H1 (cell line): Measurements from ENCODE around the gene SARNP. TPM values are rescaled to one million over a fixed set of nuclear protein-coding genes. Genes with fewer than 3 reads are reported as not detected.

Experiments
- BCL11A ChIP-seq, 2 experiments: IDR thresholded peaks; one replicate each; pipeline ENCODE4 v1.6.1; 2011; ENCODE audit warnings: low read depth in 2 of 2, low read length in 2 of 2, mild to moderate bottlenecking in 2 of 2
- MAFK ChIP-seq: IDR thresholded peaks from 2 replicates; pipeline ENCODE4 v1.6.1; 2012; ENCODE audit warnings: low read depth, mild to moderate bottlenecking, improper control_type of control experiment, low read length
- RAD21 ChIP-seq, 2 experiments: IDR thresholded peaks in 1 of 2; conservative IDR thresholded peaks in 1 of 2; 2 replicates each; pipeline ENCODE4 v1.6.1; 2011; ENCODE audit warnings: low read depth in 2 of 2, low read length in 2 of 2, improper control_type of control experiment in 1 of 2, inconsistent platforms in 1 of 2, mild to moderate bottlenecking in 1 of 2, moderate library complexity in 1 of 2
- SRF ChIP-seq: IDR thresholded peaks from 2 replicates; pipeline ENCODE4 v1.6.1; 2011; ENCODE audit warnings: mild to moderate bottlenecking, low read depth, low read length, moderate library complexity
- TCF12 ChIP-seq: IDR thresholded peaks from 2 replicates; pipeline ENCODE4 v1.6.1; 2011; ENCODE audit warnings: low read depth, mild to moderate bottlenecking, low read length
- polyA plus RNA-seq, 7 experiments: library from polyadenylated mRNA; depleted of rRNA in 3 of 7; stranded (reverse) in 5 of 7; unstranded in 2 of 7; fragments of >200 nt in 5 of 7; fragments of 200-250 nt in 2 of 7; gene quantifications; 1 replicate in 5 of 7; 2 replicates in 1 of 7; 4 replicates in 1 of 7; pipeline versions ENCODE4 v1.2.1 to v1.2.3, GENCODE V29; 2011 to 2013; ENCODE audit warnings: missing spikeins in 2 of 7, mixed read lengths in 2 of 7
- total RNA-seq: library from RNA; stranded (reverse); fragmentation: NEBNext Ultra II Directional; extraction: Animal tissue kit (Norgen Biotek cat#: 25700); gene quantifications from 2 replicates; pipeline ENCODE4 v1.2.1, GENCODE V29; 2021

The SARNP gene
- total and polyA plus RNA-seq, 2 of the 8 experiments (the other 6 are each of a cell fraction or from before 2014, with no cell fraction given) = 114 to 226 TPM

DNA sequence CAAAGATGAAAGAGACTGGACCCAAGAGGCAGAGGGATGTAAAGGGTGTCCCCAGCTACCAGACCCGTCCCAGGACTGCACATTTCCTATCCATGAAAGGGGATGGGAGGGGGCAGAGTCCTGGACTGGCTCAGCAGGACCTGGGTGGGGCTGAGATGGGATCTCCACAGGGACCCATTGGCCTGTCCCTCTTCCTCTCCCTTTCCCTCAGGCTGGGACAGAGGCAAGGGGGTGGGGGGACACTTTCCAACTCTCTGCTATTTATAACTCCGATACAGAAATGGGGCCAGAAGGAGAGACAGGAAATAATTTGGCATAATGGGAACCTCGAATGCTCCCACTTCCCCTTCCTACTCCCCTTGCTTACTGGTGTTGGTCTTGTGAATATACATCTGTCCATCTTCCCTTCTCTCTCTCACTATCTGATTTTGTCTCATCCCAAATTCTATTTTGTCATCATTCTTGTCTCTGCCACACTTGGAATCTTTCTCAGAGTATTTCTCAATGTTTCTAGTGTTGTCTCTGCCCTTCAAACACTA lies 108.8 kb downstream of the SARNP start (continued):
- TF ChIP-seq RAD21 (IDR thresholded peaks at IDR 0.05 in 1 of 2, conservative IDR thresholded peaks at IDR 0.05 in 1 of 2; ENCODE audit: low read depth in 2 of 2, low read length in 2 of 2) (no peak), BCL11A (IDR thresholded peaks at IDR 0.05; ENCODE audit: low read depth in 2 of 2, low read length in 2 of 2) (no peak), MAFK (no peak), SRF (no peak), TCF12 (no peak)
